Islet precursor cell (in vitro differentiated cells): Measurements from ENCODE around the gene TBX21.
A peak's percentile ranks its signal among the peaks of the same experiment; 100 is the strongest.

Experiments used
- DNase-seq: peaks from one replicate; pipeline ENCODE4 v3.0.0-alpha.2; 2018

Gene TBX21

DNA sequence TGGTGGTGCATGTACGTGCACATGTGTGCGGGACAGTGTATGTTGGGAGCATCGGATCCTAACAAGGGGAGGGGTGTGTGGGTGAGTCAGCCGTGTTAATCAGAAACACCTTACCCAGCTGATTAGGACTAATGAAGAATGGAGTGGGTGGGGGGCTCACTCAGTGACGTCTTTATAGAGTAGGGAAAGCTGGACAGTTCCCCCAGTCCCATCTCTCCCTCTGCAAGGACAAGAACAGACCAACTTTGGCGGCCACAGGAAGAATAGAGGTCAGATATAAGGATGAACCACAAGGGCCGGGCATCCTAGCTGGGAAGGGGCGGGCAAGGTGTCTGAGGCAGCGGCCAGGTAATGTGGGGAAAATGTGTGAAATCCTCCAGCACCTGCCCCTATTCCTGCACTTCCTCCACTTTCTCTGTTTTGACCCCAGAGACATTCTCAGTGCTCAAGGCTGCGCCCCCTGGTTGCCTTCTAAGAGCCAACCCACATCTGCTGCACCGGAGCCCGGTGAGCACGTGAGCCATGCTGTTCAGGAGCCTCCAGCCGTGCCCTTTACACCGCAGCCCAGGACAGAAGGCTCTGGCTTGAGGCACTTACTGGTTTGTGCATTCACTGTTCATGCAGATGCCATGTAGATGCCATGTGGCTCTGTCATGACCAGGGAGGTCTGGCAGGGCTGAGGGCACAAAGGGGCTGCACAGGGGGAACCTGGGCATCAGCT is 18.9 kb upstream of the TBX21 start:
- no peak for DNase-seq

GRCh38 chr17:47714773-47715396 is 18.2 kb upstream of the TBX21 start:
- DNase-seq = no peak

DNA sequence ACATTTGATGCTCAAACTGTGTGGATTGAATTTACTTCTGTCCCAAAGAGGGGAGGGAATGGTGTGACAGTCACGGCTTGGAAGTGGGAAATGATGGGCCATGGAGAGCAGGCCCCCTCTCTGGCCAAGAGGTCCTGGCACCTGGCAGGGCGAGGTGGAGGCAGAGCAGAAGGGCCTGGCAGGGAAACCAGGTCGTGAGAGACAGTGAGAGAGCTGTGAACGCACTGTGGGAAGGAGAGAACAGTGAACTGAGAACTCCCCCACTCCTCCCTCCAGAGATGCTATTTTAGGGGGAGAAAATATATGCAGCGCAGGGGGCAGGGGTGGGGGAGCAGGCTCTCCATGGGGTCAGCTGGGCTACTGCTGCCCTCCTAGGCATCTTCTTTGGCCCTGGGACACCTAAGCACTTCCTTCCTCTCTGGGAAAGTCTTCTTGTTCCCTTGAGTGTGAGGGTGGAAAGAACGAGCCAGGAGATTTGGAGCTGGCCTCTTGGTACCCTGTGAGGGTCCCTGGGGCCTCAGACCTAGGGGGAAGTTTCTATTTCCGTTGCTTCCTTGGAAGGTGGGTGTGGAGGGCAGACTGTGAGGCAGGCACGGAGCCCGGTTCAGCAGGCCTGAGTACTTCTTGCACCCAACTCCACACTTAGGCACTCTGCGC is 17.2 kb upstream of the TBX21 start:
- DNase-seq = no peak

DNA sequence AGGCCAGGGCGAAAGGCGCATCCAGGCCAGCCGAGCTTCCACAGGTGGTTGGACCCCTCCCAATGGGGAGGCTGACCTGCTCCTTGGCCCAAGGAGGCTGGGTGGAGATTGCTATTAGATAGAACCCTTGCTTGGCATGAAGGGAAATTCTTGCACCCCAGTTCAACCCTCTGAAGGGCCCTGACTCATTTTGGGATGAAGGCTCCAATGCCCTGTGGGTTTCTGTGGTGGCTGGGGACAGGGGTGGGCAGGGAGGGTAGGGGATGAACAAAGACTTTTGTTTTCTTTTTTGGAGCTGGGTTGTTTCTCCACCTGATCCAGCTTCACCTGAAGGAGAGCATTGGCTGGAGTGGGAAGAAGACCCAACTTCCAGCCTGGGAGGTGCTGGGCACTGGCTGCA is 16.7 kb upstream of the TBX21 start:
- no peak for DNase-seq

DNA sequence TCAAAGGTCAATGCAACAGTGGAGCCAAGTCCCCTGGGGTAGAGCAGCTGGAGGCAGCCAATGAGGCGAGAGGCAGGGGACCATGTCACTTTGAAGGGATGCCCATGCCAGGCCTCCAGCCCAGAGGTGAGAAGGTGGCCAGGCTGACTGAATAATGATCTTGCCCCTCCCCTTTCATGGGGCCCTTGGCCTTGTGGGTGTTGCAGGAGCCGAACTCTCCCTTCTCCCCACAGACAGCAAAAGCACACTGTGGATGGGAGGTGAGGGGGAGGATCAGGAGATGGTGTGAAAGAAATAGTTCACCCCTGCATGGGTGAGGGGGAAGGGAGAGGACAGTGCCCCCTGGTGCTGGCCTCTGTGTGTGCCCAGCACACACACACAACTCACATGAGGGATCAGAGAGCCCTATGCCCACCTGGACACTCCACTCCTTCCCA is 15.8 kb upstream of the TBX21 start:
- no peak for DNase-seq

DNA sequence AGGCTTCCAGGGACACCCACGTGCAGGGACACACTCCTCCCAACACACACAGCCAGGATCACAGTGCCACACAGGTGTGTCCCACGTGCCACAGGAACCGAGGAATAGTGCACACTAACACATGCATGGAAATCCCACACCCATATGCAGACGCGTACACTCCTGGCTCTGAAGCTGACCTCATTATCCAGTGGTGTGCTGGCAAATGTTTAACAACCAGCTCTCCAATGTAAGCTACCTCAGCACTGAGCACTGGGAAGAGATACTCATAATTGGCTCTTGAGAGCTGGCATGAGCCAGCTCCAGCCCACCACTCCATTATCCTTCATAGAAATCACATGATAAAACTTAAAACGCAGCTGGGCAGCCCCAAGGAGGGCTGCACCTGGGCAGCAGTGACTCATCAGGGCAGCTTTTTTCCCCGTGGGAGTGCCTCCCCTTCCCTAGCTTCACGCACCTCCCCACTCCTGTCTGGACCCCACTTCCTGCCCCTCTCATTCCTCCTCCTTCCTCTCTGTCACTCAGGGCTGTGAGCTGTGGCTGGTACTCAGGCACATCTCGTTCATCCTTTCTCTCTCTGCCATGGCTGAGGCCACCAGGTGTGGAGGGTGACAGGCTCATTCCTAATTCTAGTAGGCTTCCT is 14.9 kb upstream of the TBX21 start:
- DNase-seq = no peak

- no peak for DNase-seq
These were observed 14.2 kb upstream of the TBX21 start for GRCh38 chr17:47718634-47719405.

DNA sequence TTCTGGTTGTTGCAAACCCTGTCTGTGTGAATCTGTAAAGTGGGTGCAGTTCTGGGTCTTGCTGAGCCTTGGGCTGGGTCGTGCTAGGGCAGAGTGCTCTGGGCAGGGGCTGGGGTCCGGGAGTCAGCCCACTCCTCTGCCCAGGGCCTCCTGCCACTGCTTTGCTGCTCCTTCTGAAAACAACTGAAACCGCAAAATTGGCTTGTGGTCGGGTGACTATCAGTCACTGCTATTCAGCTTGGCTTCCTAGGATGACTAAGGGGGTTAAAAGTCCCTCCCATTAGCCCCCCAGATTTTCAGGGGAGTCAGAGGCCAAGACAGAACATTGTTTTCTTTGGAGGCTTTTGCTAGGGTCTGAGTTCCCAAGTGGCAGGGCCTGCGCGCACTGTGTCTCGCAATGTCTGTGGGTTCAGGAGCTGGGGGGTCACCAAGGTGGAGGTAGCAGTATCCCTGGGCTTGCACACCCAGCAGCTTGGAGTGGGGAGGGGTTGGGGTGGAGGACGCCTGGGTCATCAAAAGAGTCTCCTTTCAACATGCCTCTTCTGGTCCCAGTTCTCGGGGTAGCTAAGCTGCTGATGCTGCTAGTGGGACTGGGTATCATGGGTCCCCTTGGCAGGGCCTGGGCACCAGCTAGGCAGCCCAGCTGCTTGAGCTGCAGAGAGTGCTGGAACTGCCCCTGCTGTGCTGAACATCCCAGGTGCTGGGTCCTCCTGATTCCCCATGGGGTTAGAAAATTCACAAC is 13.5 kb upstream of the TBX21 start:
- DNase-seq = no peak

DNA sequence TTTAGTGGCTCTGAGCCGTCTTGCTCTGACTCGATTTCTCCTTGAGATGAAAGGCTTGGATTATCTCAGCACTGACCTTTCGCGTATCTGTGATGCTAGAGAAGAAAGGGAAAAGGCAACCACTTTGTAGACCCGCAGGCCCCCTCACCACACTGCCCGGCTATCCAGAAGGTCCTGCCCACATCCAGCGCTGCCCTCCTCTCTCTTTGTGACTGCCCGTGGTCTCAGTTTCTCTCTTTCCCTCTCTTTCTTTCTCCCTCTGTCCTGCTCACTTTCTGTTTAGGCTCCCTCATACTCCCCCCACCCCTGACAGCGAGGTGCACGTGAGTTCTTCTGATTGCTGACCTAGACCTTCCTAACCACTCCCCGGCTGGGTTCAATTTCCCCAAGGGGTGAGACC is 12.8 kb upstream of the TBX21 start:
- no peak for DNase-seq

- peak; percentile 91 for DNase-seq
These were observed 12.1 kb upstream of the TBX21 start for GRCh38 chr17:47720754-47721533.

DNA sequence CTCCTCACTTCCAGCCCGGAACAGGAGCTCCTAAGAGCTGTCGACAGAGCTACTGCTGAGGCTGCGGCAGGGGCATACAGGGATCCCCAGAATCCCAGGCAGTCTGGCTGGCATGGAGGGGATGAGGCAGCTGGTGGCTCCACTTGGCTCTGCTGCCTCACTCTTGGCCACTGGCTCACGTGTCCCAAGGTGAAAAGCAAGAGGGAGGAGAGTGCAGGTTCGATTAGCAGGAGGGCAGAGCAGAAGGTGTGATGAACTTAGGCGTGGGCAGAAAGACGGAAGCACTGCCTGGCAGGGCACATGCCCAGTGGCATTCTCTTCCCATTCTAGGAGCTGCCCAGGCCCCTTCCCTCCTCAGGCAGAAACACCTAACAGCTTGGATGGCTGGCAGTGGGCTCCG is 11.3 kb upstream of the TBX21 start:
- no peak for DNase-seq

GRCh38 chr17:47724705-47725104 is 8.3 kb upstream of the TBX21 start:
- no peak for DNase-seq

GRCh38 chr17:47725446-47726111 is 7.5 kb upstream of the TBX21 start:
- no peak for DNase-seq

DNA sequence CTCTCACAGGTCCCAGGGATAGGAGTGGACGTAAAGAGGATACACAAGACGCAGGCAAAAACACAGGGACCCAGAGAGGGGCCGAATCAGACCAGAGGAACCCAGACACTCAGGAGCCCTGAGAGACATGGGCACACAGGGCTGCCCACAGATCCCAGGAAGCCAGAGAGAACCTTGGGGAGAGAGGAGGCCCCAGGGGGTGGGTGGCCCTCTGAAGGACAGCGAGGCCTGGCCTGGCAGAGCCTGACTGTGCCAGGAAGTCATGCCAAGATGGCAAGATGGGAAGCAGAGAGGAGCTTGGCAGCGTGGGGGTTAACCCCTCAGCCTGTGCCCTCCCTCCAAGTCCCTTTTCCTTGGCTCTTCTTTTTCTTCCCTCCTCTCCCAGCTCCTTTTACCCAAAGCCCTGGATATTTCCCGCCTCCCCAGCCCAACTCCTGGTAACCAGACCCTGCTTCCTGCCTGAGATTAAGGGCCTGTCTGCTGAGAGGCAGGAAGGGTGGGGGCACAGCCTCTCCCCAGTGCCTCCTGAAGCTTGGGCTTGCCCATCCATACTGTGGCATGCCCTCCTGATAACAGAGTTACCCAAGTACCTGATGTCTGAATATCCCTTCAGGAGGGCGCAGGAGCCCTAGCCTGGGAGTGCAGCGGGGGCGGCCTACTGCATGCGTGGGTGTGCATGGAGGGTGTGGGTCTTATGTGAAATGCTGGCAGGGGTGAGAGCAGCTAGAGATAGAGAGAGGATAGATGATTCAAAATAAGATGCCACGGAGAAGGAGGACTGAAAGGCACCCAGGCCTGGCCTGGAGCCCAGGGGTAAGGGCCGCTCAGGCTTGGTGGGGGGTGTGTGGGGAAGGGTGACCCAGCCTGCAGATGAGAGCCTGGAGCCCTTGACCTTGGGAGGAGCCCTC is 6.0 kb upstream of the TBX21 start:
- DNase-seq = no peak

DNA sequence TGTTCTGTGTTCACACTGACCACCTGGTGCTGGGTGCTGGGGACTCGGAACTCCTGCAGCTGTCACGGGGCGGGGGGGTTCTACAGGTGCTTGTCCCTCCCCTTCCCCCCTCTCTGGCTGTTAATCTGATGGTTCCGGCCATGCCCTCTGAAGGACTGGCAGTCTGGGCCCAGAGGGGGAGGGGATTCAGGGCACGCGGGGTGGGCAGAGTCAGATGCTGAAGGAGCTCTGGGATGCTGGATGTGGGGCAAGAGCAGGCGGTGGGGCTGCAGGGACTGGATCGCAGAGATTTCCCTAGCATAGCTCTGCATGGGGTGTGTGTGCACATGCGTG is 5.4 kb upstream of the TBX21 start:
- no peak for DNase-seq

DNA sequence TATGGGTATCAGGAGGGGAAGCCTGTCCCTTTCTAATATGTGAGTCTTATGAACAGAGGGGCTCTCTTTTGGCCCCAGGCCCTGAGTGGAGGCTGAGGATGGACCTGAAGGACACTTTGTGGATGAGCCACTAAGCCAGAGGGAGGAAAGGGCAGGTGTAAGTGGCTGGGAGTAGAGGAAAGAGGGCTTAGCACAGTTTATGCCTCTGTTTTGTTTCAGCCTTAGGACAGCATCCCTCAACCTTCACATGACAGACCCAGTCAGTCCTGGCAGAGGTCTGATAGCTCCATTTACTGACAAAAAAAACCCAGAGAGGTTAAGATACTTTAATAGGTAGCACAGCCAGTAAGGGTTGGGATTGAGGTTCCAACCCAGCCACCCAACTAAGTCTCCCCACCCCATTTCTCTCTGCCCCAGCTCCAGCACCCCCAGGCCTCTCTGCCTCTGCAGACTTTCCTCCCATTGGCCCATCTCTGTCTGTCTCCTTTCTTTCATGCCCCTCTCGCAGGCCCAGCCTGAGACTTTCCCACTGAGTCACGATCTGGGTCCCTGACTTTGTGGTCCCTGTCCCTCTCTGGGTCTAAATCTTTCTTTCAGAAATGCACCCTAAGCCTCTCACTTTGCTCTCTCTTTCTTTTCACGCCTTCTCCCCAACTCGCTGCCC is 4.7 kb upstream of the TBX21 start:
- no peak for DNase-seq

DNA sequence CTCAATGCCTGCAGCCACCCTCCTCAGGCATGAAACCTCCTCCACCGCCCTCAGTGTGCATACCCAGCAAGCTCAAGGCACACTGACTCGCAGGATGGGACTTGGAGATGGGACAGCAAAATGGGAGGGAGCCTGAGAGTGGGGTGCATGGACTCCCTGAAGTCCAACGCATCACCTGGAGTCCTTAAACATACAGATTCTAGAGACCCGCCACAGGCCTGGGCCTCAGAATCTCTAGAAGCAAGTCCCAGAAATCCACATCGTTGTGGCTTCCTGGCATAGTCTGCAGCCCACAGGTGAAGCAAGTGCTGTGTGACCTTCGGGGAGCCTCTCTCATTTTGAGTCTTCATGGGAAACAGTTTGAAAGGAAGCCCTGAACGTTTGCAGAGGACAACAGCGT is 3.6 kb upstream of the TBX21 start:
- DNase-seq = no peak

- no peak for DNase-seq
These were observed 2.4 kb upstream of the TBX21 start for GRCh38 chr17:47730681-47731080.

GRCh38 chr17:47731396-47731795 is 1.6 kb upstream of the TBX21 start:
- peak; percentile 29 for DNase-seq
